K562 (cell line): ENCODE measurements around the gene CENPP. TPM values are rescaled to one million over a fixed set of nuclear protein-coding genes. Genes with fewer than 3 reads are reported as not detected.

Source experiments
- ATAC-seq: fragments of 200-7000 bp; cut with Tn5 transposase; 3 replicates; pipeline ENCODE4 v1.9.1; 2020; ENCODE audit warnings: moderate library complexity
- BruUV-seq: library from RNA; stranded (reverse); fragments of 400-500 nt; replicated peaks from 2 replicates; lab custom pipeline; 2021; lab: Mats Ljungman, UMichigan
- CTCF ChIA-PET: fragments of 300-600 bp; formaldehyde crosslinking; extraction: SDS; loops from one replicate; lab custom pipeline; 2021; ENCODE audit warnings: low intra/inter-chr PET ratio; lab: Yijun Ruan, JAX
- POLR2A ChIA-PET: fragments of 300-600, 350-650 bp; sonication (Branson Sonifier 250); formaldehyde crosslinking; extraction: SDS; loops from one replicate; lab custom pipeline; 2021; ENCODE audit warnings: antibody characterized with exemption, inconsistent platforms; lab: Yijun Ruan, JAX
- DNase-seq, 4 experiments: peaks; one replicate each; pipeline versions ENCODE4 v3.0.0 to v3.0.0-alpha.2; 2011 to 2018; ENCODE audit warnings: low spot score in 3 of 4, mixed read lengths in 3 of 4; ENCODE audit errors: extremely low read depth in 1 of 4
- FAIRE-seq: peaks from 2 replicates; lab custom pipeline; 2011; peaks lifted over from hg19 to GRCh38; lab: Jason Lieb, UNC
- H2AFZ ChIP-seq: 2 replicates; pipeline ENCODE4 v1.6.0; 2011; ENCODE audit warnings: low read depth, low read length, control low read depth, inconsistent platforms
- H3K27ac ChIP-seq: fragments of 200-600 bp; 3 replicates; pipeline ENCODE4 v1.8.0; 2011; ENCODE audit warnings: low read depth, mild to moderate bottlenecking, control low read depth, inconsistent platforms, low read length, moderate library complexity, mixed read lengths; ENCODE audit errors: extremely low read depth
- H3K27me3 ChIP-seq, 2 experiments: fragments of 300-600 bp in 1 of 2; 2 replicates in 1 of 2; 3 replicates in 1 of 2; pipeline versions ENCODE4 v1.6.0 to v1.8.0; 2011; ENCODE audit warnings: inconsistent platforms in 2 of 2, low read length in 2 of 2, mild to moderate bottlenecking in 1 of 2, mixed read lengths in 1 of 2, moderate library complexity in 1 of 2; ENCODE audit not compliant: control insufficient read depth in 2 of 2, insufficient read depth in 2 of 2
- H3K36me3 ChIP-seq: fragments of 300-600 bp; 3 replicates; pipeline ENCODE4 v1.8.0; 2011; ENCODE audit warnings: mild to moderate bottlenecking, low read length, inconsistent platforms; ENCODE audit not compliant: control insufficient read depth, insufficient read depth
- H3K4me1 ChIP-seq, 2 experiments: fragments of 200-600 bp in 1 of 2; replicated peaks in 1 of 2; 2 replicates in 1 of 2; 3 replicates in 1 of 2; pipeline versions ENCODE4 v1.5.1 to v1.8.0; 2011; ENCODE audit warnings: inconsistent platforms in 2 of 2, low read length in 2 of 2, mild to moderate bottlenecking in 1 of 2, mixed read lengths in 1 of 2, moderate library complexity in 1 of 2; ENCODE audit not compliant: control insufficient read depth in 2 of 2, insufficient read depth in 2 of 2
- H3K4me2 ChIP-seq: 2 replicates; pipeline ENCODE4 v1.6.1; 2011; ENCODE audit warnings: low read length, control low read depth, inconsistent platforms, mixed read lengths; ENCODE audit not compliant: insufficient read depth
- H3K4me3 ChIP-seq: fragments of 200-600 bp; sonication (generic), shearing (Covaris generic); 2 replicates; pipeline ENCODE4 v1.5.1; 2016; ENCODE audit warnings: control low read depth, inconsistent platforms
- H3K79me2 ChIP-seq: fragments of 200-600 bp; 3 replicates; pipeline ENCODE4 v1.8.0; 2011; ENCODE audit warnings: low read length, inconsistent platforms; ENCODE audit not compliant: control insufficient read depth, insufficient read depth
- H3K9ac ChIP-seq, 2 experiments: 2 replicates each; pipeline versions ENCODE4 v1.6.0 to v1.6.1; 2011; ENCODE audit warnings: low read depth in 2 of 2, low read length in 2 of 2, control low read depth in 1 of 2, inconsistent platforms in 1 of 2, mild to moderate bottlenecking in 1 of 2, mixed read lengths in 1 of 2; ENCODE audit not compliant: insufficient read depth in 1 of 2
- H3K9me1 ChIP-seq: one replicate; pipeline ENCODE4 v1.6.0; 2011; ENCODE audit warnings: inconsistent platforms, mild to moderate bottlenecking, low read length, moderate library complexity; ENCODE audit not compliant: control insufficient read depth, insufficient read depth
- H3K9me3 ChIP-seq: replicated peaks from 2 replicates; pipeline ENCODE4 v1.5.1; 2011; ENCODE audit warnings: low read depth, low read length, inconsistent platforms; ENCODE audit not compliant: control insufficient read depth, insufficient read depth
- H4K20me1 ChIP-seq: replicated peaks from 2 replicates; pipeline ENCODE4 v1.6.1; 2011; ENCODE audit warnings: low read length, inconsistent platforms, mixed read lengths; ENCODE audit not compliant: control insufficient read depth, insufficient read depth
- BMI1 ChIP-seq: fragments of 150-350 bp; IDR thresholded peaks from 2 replicates; pipeline ENCODE4 v1.6.1; 2014; ENCODE audit warnings: low read length
- CEBPG ChIP-seq, 3 experiments: fragments of 200-800 bp in 1 of 3; sonication (Bioruptor generic) in 1 of 3; sonication (generic) in 1 of 3; formaldehyde crosslinking in 1 of 3; IDR thresholded peaks in 2 of 3; conservative IDR thresholded peaks in 1 of 3; 2 replicates each; pipeline versions ENCODE4 v1.6.1 to v1.8.0; 2016 to 2022; ENCODE audit warnings: missing compliant biosample characterization in 2 of 3, missing genetic modification characterization in 2 of 3, mild to moderate bottlenecking in 1 of 3, missing genetic modification reagents in 1 of 3
- GTF2F1 ChIP-seq: IDR thresholded peaks from 2 replicates; pipeline ENCODE4 v1.6.1; 2011; ENCODE audit warnings: low read depth, low read length, improper control_type of control experiment
- SAP30 ChIP-seq: fragments of 200-600 bp; sonication (generic); IDR thresholded peaks from 2 replicates; pipeline ENCODE4 v1.6.1; 2012; ENCODE audit warnings: borderline replicate concordance, low read depth, mild to moderate bottlenecking, moderate library complexity, low read length, control low read depth, inconsistent platforms; ENCODE audit not compliant: insufficient read depth, poor library complexity, severe bottlenecking
- ZNF778 ChIP-seq: fragments of 450-650 bp; formaldehyde crosslinking; IDR thresholded peaks from 2 replicates; pipeline ENCODE4 v1.4.0; 2020; ENCODE audit warnings: mild to moderate bottlenecking, moderate library complexity
- WGBS: fragments of 100-300 bp; shearing (Covaris generic); methylation state at CpG from one replicate; pipeline ENCODE4 v1.1.6; 2016; ENCODE audit warnings: low coverage, mixed read lengths; ENCODE audit not compliant: insufficient coverage; ENCODE audit errors: missing lambda C conversion rate; 5-methylcytosine and 5-hydroxymethylcytosine counted together
- in situ Hi-C: fragments of 300-500 bp; cut with MboI; formaldehyde crosslinking; loops from 4 replicates; pipeline ENCODE4 v1.15.0; 2018; ENCODE audit warnings: inconsistent platforms, mixed read lengths
- intact Hi-C: fragments of 100-400 bp; cut with micrococcal nuclease; formaldehyde crosslinking; loops from 2 replicates; pipeline ENCODE4 v1.14.2; 2022
- polyA plus RNA-seq, 8 experiments: library from polyadenylated mRNA; depleted of rRNA in 4 of 8; stranded (reverse) in 5 of 8; unstranded in 3 of 8; fragments of >200 nt; fragmentation: Nextera tagmentation in 2 of 8; fragmentation: Illumina TruSeq in 1 of 8; extraction: Ambion mirVana in 2 of 8; extraction: Trizol in 1 of 8; gene quantifications; 2 replicates each; pipeline versions ENCODE4 v1.2.1 to v1.2.3, GENCODE V29; 2011 to 2014; ENCODE audit warnings: inconsistent platforms in 1 of 8, missing spikeins in 1 of 8
- total RNA-seq, 7 experiments: library from RNA; depleted of rRNA in 6 of 7; stranded (reverse); fragments of >200 nt in 6 of 7; fragmentation: Illumina TruSeq in 2 of 7; extraction: Trizol in 2 of 7; gene quantifications; 2 replicates each; pipeline versions ENCODE4 v1.2.1 to v1.2.3, GENCODE V29; 2011 to 2021; ENCODE audit warnings: low replicate concordance in 1 of 7
- TF ChIP-seq, protein P1 (sequence below): fragments of 450-650 bp; IDR thresholded peaks from 2 replicates; pipeline ENCODE4 v1.6.1; 2016; ENCODE audit warnings: missing biosample characterization, missing genetic modification characterization

Gene CENPP
- total and polyA plus RNA-seq, 9 of the 15 experiments (the other 6 are each of a cell fraction or from before 2014, with no cell fraction given), result 8.0 to 28.5 (median 17.9) TPM

DNA sequence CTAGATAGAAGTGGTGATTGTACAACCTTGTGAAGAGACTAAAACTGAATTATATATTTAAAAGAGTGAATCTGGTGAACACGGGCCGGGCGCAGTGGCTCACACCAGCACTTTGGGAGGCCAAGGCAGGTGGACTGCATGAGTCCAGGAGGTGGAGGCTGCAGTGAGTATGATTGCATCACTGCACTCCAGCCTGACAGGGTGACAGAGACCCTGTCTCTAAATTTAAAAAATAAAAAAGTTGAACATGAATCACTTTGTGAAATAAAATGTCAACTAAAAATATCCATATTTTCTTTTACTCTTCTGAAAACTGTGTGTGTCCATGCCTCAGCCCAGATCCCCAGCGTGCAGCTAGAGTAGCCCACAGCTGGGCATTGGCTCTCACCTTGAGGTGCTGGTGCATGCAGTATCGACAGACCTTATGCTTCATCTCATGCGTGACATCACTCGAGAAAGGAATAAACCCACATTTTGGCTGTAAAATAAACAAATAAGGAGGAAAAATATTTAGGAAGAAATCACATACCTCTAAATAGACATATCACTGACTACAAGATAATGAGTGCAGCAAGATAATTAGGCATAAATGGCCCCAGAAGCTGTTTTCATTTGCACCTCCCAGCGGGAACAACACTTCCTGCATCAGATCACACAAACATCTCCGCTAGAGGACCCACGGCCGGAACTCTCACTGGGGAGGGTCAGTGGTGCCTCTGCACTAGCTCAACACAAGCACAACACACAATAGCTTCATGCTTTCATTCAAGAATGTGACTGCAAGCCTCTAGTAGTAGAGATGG lies 322.1 kb downstream of the CENPP start:
- TF ChIP-seq SAP30, result no peak
- no peak for TF ChIP-seq ZNF778 (CRISPR knock-in tag)
- TF ChIP-seq, protein P1, sequence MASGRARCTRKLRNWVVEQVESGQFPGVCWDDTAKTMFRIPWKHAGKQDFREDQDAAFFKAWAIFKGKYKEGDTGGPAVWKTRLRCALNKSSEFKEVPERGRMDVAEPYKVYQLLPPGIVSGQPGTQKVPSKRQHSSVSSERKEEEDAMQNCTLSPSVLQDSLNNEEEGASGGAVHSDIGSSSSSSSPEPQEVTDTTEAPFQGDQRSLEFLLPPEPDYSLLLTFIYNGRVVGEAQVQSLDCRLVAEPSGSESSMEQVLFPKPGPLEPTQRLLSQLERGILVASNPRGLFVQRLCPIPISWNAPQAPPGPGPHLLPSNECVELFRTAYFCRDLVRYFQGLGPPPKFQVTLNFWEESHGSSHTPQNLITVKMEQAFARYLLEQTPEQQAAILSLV (tag), result no peak
- no peak for TF ChIP-seq GTF2F1
- no peak for TF ChIP-seq CEBPG (CRISPR knock-in tag; IDR thresholded peaks at IDR 0.05)
- TF ChIP-seq CEBPG (tag; conservative IDR thresholded peaks at IDR 0.05 in 1 of 2, IDR thresholded peaks at IDR 0.05 in 1 of 2), result no peak
- no peak for TF ChIP-seq BMI1
- Histone ChIP-seq H3K9me3 (no peaks in the 10 kb centered on the region), H3K36me3 (peaks cover 73% of the 10 kb centered on the region), H3K4me1 (no peaks in the 10 kb centered on the region; a peak in 1 of 5 replicates), H3K27ac (no peak overlapping the region), H3K4me3 (no peak overlapping the region), H4K20me1 (no peaks in the 10 kb centered on the region), H3K79me2 (no peaks in the 10 kb centered on the region), H3K9me1 (no peaks in the 10 kb centered on the region), H3K9ac (no peak overlapping the region), H3K4me2 (no peak overlapping the region), H2AFZ (no peak overlapping the region), H3K27me3 (no peaks in the 10 kb centered on the region)
- DNase-seq, result no peak
- ChIA-PET POLR2A (interaction anchor here (0.6 kb wide), 1 partner anchor 13 kb away, joined by 4 read pairs; no protein-coding TSS in a partner anchor), CTCF (no interaction called here)
- no peak for FAIRE-seq
- 97% methylated on average over 11 of the region's 11 CpGs for WGBS
- ATAC-seq, result no peak
- no TSS peak for BruUV-seq
- in situ Hi-C loops, result no loop called here
- intact Hi-C loops, result loop anchor here (5.0 kb wide), 1 partner anchor 59 kb away; no protein-coding TSS in a partner anchor
